Measurements from ENCODE around the gene LIME1. TPM values are rescaled to one million over a fixed set of nuclear protein-coding genes. Genes with fewer than 3 reads are reported as not detected.

The LIME1 gene
- total and polyA plus RNA-seq, 8 donors, result 3.0 to 10.8 (median 6.3) TPM

DNA sequence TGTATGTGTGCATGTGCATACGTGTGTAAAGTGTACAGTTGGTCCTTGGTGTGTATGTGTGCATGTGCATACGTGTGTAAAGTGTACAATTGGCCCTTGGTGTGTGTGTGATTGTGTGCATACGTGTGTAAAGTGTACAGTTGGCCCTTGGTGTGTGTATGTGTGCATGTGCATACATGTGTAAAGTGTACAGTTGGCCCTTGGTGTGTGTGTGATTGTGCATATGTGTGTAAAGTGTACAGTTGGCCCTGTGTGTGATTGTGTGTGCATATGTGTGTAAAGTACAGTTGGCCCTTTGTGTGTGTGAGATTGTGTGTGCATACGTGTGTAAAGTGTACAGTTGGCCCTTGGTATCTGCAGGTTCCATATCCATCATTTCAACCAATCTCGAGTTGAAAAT, 5.1 kb upstream of the LIME1 start:
- Histone ChIP-seq H3K9me3 (no peaks in the 10 kb centered on the region), H3K27ac (no peak overlapping the region), H3K4me3 (no peak overlapping the region), H3K4me1 (peaks cover 0 to 21% of the 10 kb centered on the region in 2 donors), H3K36me3 (peaks cover 0 to 46% of the 10 kb centered on the region in 2 donors), H3K27me3 (no peaks in the 10 kb centered on the region)
- TF ChIP-seq, protein P1, sequence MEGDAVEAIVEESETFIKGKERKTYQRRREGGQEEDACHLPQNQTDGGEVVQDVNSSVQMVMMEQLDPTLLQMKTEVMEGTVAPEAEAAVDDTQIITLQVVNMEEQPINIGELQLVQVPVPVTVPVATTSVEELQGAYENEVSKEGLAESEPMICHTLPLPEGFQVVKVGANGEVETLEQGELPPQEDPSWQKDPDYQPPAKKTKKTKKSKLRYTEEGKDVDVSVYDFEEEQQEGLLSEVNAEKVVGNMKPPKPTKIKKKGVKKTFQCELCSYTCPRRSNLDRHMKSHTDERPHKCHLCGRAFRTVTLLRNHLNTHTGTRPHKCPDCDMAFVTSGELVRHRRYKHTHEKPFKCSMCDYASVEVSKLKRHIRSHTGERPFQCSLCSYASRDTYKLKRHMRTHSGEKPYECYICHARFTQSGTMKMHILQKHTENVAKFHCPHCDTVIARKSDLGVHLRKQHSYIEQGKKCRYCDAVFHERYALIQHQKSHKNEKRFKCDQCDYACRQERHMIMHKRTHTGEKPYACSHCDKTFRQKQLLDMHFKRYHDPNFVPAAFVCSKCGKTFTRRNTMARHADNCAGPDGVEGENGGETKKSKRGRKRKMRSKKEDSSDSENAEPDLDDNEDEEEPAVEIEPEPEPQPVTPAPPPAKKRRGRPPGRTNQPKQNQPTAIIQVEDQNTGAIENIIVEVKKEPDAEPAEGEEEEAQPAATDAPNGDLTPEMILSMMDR (IDR thresholded peaks at IDR 0.05), result no peak
- no peak for ATAC-seq
- DNase-seq, result no peak
- intact Hi-C loops (cut with DNase I), result no loop called here

DNA sequence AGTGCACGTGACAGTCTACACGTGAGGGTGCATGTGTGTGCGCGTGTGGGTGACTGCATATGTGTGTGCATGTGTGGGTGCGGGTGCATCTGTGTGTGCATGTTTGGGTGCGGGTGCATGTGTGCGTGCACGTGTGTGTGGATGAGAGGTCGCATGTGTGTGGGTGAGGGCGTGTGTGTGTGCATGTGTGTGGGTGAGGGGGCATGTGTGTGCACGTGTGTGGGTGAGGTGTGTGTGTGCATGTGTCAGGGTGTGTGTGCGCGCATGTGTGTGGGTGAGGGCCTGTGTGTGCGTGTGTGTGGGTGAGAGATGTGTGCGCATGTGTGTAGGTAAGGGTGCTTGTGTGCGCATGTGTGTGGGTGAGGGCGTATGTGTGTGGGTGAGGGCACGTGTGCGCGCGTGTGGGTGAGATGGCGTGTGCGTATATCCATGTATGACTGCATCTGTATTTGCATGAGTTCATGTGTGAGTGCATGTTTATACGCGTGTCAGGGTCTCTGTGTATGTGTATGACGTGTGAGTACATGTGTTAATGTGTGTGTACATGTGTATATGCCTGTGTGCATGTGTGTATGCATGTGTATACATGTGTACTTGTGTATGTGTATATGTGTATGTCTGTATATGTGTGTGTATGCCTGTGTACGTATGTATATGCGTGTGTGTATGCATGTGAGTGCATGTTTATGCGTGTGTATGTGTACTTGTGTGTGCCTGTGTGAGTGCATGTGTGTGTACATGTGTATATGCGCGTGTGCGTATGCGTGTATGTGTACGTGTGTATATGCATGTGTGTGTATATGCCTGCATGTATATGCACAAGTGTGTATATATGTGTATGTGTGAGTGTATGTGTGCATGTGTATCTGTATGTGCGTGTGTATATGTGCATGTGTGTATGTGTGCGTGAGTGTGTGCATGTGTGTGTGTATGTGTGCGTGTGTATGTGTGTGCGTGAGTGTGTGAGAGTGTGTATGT, 4.1 kb upstream of the LIME1 start:
- ATAC-seq (no peak), DNase-seq (peak in 1 of 4 donors; percentile 55)
- intact Hi-C loops (cut with DNase I), result no loop called here
- Histone ChIP-seq H3K36me3 (peaks cover 0 to 49% of the 10 kb centered on the region in 2 donors), H3K4me1 (peaks cover 2 to 28% of the 10 kb centered on the region in 2 donors), H3K9me3 (no peaks in the 10 kb centered on the region), H3K27me3 (peaks cover 0 to 8% of the 10 kb centered on the region in 2 donors), H3K27ac (no peak overlapping the region), H3K4me3 (no peak overlapping the region)
- TF ChIP-seq, protein P1 (IDR thresholded peaks at IDR 0.05), result no peak

DNA sequence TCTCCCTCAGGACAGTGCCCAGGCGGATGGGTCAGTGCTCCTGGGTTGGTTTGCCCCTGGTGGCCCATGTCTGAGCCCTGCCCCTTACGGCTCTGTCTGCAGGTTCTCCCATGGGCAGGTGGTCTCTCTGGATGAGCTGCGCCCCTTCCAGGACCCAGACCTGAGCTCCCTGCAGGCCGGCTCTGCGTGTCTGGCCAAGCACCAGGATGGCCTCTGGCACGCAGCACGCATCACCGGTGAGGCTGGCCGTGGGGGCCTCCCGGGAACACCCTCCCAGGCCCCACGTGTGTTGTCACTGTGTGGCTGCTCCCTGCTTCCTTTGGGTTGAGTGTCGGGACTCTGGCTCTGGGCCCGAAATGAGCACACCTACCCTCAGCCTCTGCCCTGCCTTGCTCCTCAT, 3.3 kb upstream of the LIME1 start:
- Histone ChIP-seq H3K9me3 (no peaks in the 10 kb centered on the region), H3K27me3 (peaks cover 0 to 15% of the 10 kb centered on the region in 2 donors), H3K27ac (no peak overlapping the region), H3K4me3 (no peak overlapping the region), H3K36me3 (peaks cover 0 to 49% of the 10 kb centered on the region in 2 donors), H3K4me1 (peaks cover 9 to 30% of the 10 kb centered on the region in 2 donors)
- TF ChIP-seq, protein P1 (IDR thresholded peaks at IDR 0.05), result no peak
- peak in 1 of 4 donors; percentile 55 for DNase-seq
- intact Hi-C loops (cut with DNase I), result no loop called here
- ATAC-seq, result no peak

DNA sequence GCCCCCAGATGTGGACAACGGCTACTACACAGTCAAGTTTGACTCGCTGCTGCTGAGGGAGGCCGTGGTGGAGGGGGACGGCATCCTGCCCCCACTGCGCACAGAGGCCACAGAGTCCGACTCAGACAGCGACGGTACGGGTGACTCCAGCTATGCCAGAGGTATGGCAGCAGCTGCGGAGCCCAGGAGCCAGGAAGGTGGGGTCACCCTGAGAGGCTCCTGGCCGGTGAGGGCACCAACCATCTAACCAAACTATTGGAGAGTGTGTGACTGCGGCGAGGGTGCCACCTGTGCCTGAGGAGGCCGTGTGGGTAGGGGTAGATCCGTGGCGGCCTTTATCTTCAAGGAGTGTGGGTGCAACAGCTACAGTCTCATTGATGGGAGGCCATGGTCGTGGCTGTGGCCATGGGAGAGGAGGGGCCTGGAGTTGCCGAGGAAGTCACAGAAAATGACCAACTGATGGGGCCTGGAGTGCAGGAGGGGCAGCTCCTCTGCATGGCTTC, 2.8 kb upstream of the LIME1 start:
- DNase-seq, result peak in 1 of 4 donors; percentile 54
- Histone ChIP-seq H3K27me3 (peaks cover 0 to 20% of the 10 kb centered on the region in 2 donors), H3K4me1 (peaks cover 14 to 30% of the 10 kb centered on the region in 2 donors), H3K4me3 (no peak overlapping the region), H3K36me3 (peaks cover 0 to 49% of the 10 kb centered on the region in 2 donors), H3K27ac (no peak overlapping the region), H3K9me3 (no peaks in the 10 kb centered on the region)
- no peak for ATAC-seq
- intact Hi-C loops (cut with DNase I), result no loop called here
- TF ChIP-seq, protein P1 (IDR thresholded peaks at IDR 0.05), result no peak

All from left lung (tissue), 10 donors.